ENCODE measurements around the gene SAMD15.

- TF ChIP-seq EZH2 (IDR thresholded peaks at IDR 0.05; ENCODE audit: low read depth, unreplicated experiment), result no peak
- no peak for TF ChIP-seq CTCF (conservative IDR thresholded peaks at IDR 0.05; ENCODE audit: low read depth in 2 of 2)
- no peak for TF ChIP-seq REST (IDR thresholded peaks at IDR 0.05; ENCODE audit: unreplicated experiment)
- TF ChIP-seq STAT1 (IDR thresholded peaks at IDR 0.05; ENCODE audit: unreplicated experiment), result no peak
- no peak for TF ChIP-seq ZNF331 (CRISPR knock-in tag; IDR thresholded peaks at IDR 0.05; ENCODE audit: low read depth)
- TF ChIP-seq JUNB (IDR thresholded peaks at IDR 0.05; ENCODE audit: unreplicated experiment), result no peak
- no peak for TF ChIP-seq POLR2AphosphoS5 (IDR thresholded peaks at IDR 0.05; ENCODE audit: low read depth)
- no peak for TF ChIP-seq EZH2phosphoT487 (IDR thresholded peaks at IDR 0.05; ENCODE audit: unreplicated experiment)
- no peak for TF ChIP-seq NANOG (IDR thresholded peaks at IDR 0.05; ENCODE audit: borderline replicate concordance)
- TF ChIP-seq ZNF114 (CRISPR knock-in tag; IDR thresholded peaks at IDR 0.05), result no peak
Measured at GRCh38 chr14:77353469-77354141, 23.6 kb upstream of the SAMD15 start.
